Hindlimb muscle (tissue), 1 donor: Measurements from ENCODE around the gene CFAP68. TPM values are rescaled to one million over a fixed set of nuclear protein-coding genes. Genes with fewer than 3 reads are reported as not detected.
A peak's percentile ranks its signal among the peaks of the same experiment; 100 is the strongest.
"Not testable (repeated sequence)": the region's sequence is repeated elsewhere in the genome, so short reads cannot be mapped to it uniquely, and the experiment has no call there.

ENCODE experiments used
- DNase-seq: peaks from one replicate; pipeline ENCODE4 v3.0.0-alpha.2; 2013
- polyA plus RNA-seq: library from polyadenylated mRNA; unstranded; fragments of 120-200 nt; gene quantifications from one replicate; pipeline ENCODE4 v1.2.1, GENCODE V29; 2013; ENCODE audit not compliant: insufficient read length

The CFAP68 gene
- polyA plus RNA-seq, 1 donor, result 17.5 TPM

GRCh38 chr11:111918390-111919256, 39.3 kb downstream of the CFAP68 start, which contains the start of gene C11orf52:
C11orf52 (plus strand) TSS chr11:111918913; CDS start chr11:111918973, 60 bp downstream.
- DNase-seq, result no peak

- no peak for DNase-seq
Observed at GRCh38 chr11:111920908-111921307, 41.6 kb downstream of the CFAP68 start.

- no peak for DNase-seq
Observed at GRCh38 chr11:111921541-111922230, 42.3 kb downstream of the CFAP68 start.

GRCh38 chr11:111922803-111923202, 43.5 kb downstream of the CFAP68 start:
- DNase-seq, result no peak

GRCh38 chr11:111923351-111923788, 44.0 kb downstream of the CFAP68 start:
- DNase-seq, result no peak

- no peak for DNase-seq
Observed at GRCh38 chr11:111923951-111924350, 44.6 kb downstream of the CFAP68 start.

GRCh38 chr11:111925953-111926352, 46.6 kb downstream of the CFAP68 start:
- no peak for DNase-seq

GRCh38 chr11:111926505-111927391, 47.4 kb downstream of the CFAP68 start:
- DNase-seq, result peak; percentile 96

- DNase-seq, result no peak
Observed at GRCh38 chr11:111930472-111930871, 51.1 kb downstream of the CFAP68 start.

- DNase-seq, result no peak
Observed at GRCh38 chr11:111932611-111932950, 53.2 kb downstream of the CFAP68 start.

GRCh38 chr11:111933176-111933575, 53.8 kb downstream of the CFAP68 start:
- not testable (repeated sequence) for DNase-seq

- DNase-seq, result no peak
Observed at GRCh38 chr11:111933872-111934271, 54.5 kb downstream of the CFAP68 start.

GRCh38 chr11:111934306-111934705, 55.0 kb downstream of the CFAP68 start:
- no peak for DNase-seq

Other genes starting within 250 kb of the CFAP68 start
- gene PPP2R1B, start 113.2 kb upstream of the CFAP68 start, polyA plus RNA-seq, result 11.4 TPM
- 26.5 TPM for gene ALG9, start 8.0 kb upstream of the CFAP68 start, polyA plus RNA-seq
- gene FDXACB1, start 376 bp upstream of the CFAP68 start, polyA plus RNA-seq, result 1.6 TPM
- 619 TPM for gene CRYAB, start 32.2 kb downstream of the CFAP68 start, polyA plus RNA-seq
- gene HSPB2, start 33.2 kb downstream of the CFAP68 start, polyA plus RNA-seq, result 101 TPM
- 4.0 TPM for gene C11orf52, start 39.4 kb downstream of the CFAP68 start, polyA plus RNA-seq
- 15.8 TPM for gene DIXDC1, start 57.8 kb downstream of the CFAP68 start, polyA plus RNA-seq
- 39.2 TPM for gene DLAT, start 145.9 kb downstream of the CFAP68 start, polyA plus RNA-seq
- gene PIH1D2, start 194.5 kb downstream of the CFAP68 start, polyA plus RNA-seq, result 0.93 TPM
- gene NKAPD1, start 194.8 kb downstream of the CFAP68 start, polyA plus RNA-seq, result 26.1 TPM
- 49.2 TPM for gene TIMM8B, start 207.2 kb downstream of the CFAP68 start, polyA plus RNA-seq
- gene SDHD, start 207.3 kb downstream of the CFAP68 start, polyA plus RNA-seq, result 91.6 TPM